H9 (cell line): ENCODE results near the gene ILDR2. TPM values are rescaled to one million over a fixed set of nuclear protein-coding genes. Genes with fewer than 3 reads are reported as not detected.

Experiments used
- DNase-seq: peaks from one replicate; pipeline ENCODE4 v3.0.0-alpha.2; 2017
- H2AFZ ChIP-seq: one replicate; pipeline ENCODE4 v1.6.1; 2013; ENCODE audit warnings: mild to moderate bottlenecking, low read length, control low read depth, moderate library complexity
- H2AK5ac ChIP-seq: 2 replicates; pipeline ENCODE4 v1.6.1; 2013; ENCODE audit warnings: low read length, control low read depth, mixed read lengths; ENCODE audit not compliant: insufficient read length
- H2BK120ac ChIP-seq: one replicate; pipeline ENCODE4 v1.6.1; 2013; ENCODE audit warnings: low read depth, mild to moderate bottlenecking, low read length, control low read depth, inconsistent platforms; ENCODE audit not compliant: poor library complexity, severe bottlenecking
- H2BK12ac ChIP-seq: 2 replicates; pipeline ENCODE4 v1.6.1; 2013; ENCODE audit warnings: low read length, control low read depth, mixed read lengths, low read depth; ENCODE audit not compliant: insufficient read length
- H2BK15ac ChIP-seq: 2 replicates; pipeline ENCODE4 v1.6.1; 2013; ENCODE audit warnings: low read depth, low read length, control low read depth
- H2BK20ac ChIP-seq: one replicate; pipeline ENCODE4 v1.6.1; 2013; ENCODE audit warnings: low read depth, mild to moderate bottlenecking, low read length, control low read depth, inconsistent platforms; ENCODE audit not compliant: poor library complexity, severe bottlenecking
- H2BK5ac ChIP-seq: 2 replicates; pipeline ENCODE4 v1.6.1; 2013; ENCODE audit warnings: low read length, control low read depth, mixed read lengths; ENCODE audit not compliant: insufficient read length
- H3K14ac ChIP-seq: 2 replicates; pipeline ENCODE4 v1.6.1; 2013; ENCODE audit warnings: low read length, control low read depth; ENCODE audit not compliant: insufficient read depth
- H3K18ac ChIP-seq: 2 replicates; pipeline ENCODE4 v1.6.1; 2013; ENCODE audit warnings: low read depth, mild to moderate bottlenecking, mixed read lengths, low read length, control low read depth; ENCODE audit not compliant: insufficient read length
- H3K23ac ChIP-seq: 2 replicates; pipeline ENCODE4 v1.6.1; 2013; ENCODE audit warnings: low read length, control low read depth, mixed read lengths, low read depth; ENCODE audit not compliant: insufficient read length
- H3K23me2 ChIP-seq: 2 replicates; pipeline ENCODE4 v1.6.1; 2013; ENCODE audit warnings: low read depth, mild to moderate bottlenecking, mixed read lengths, low read length, control low read depth; ENCODE audit not compliant: insufficient read length, poor library complexity, severe bottlenecking
- H3K27ac ChIP-seq: 2 replicates; pipeline ENCODE4 v1.5.1; 2013; ENCODE audit warnings: low read length, control low read depth, mixed read lengths, low read depth; ENCODE audit not compliant: insufficient read length
- H3K27me3 ChIP-seq: 2 replicates; pipeline ENCODE4 v1.6.1; 2013; ENCODE audit warnings: low read length, control low read depth, inconsistent platforms; ENCODE audit not compliant: insufficient read depth
- H3K4ac ChIP-seq: 2 replicates; pipeline ENCODE4 v1.6.1; 2013; ENCODE audit warnings: low read depth, mild to moderate bottlenecking, control low read depth, inconsistent platforms, low read length, moderate library complexity
- H3K4me1 ChIP-seq: 2 replicates; pipeline ENCODE4 v1.6.1; 2013; ENCODE audit warnings: low read length, control low read depth, inconsistent platforms; ENCODE audit not compliant: insufficient read depth
- H3K4me2 ChIP-seq: 2 replicates; pipeline ENCODE4 v1.6.1; 2013; ENCODE audit warnings: low read length, control low read depth, mixed read lengths; ENCODE audit not compliant: insufficient read length, insufficient read depth
- H3K56ac ChIP-seq: 2 replicates; pipeline ENCODE4 v1.6.1; 2013; ENCODE audit warnings: low read depth, mild to moderate bottlenecking, mixed read lengths, low read length, control low read depth; ENCODE audit not compliant: insufficient read length
- H3K79me1 ChIP-seq: 2 replicates; pipeline ENCODE4 v1.6.1; 2013; ENCODE audit warnings: low read depth, mild to moderate bottlenecking, moderate library complexity, low read length, control low read depth, inconsistent platforms; ENCODE audit not compliant: insufficient read depth, poor library complexity, severe bottlenecking
- H3K79me2 ChIP-seq: 2 replicates; pipeline ENCODE4 v1.6.1; 2013; ENCODE audit warnings: low read length, control low read depth, inconsistent platforms; ENCODE audit not compliant: insufficient read depth
- H3K9ac ChIP-seq: 2 replicates; pipeline ENCODE4 v1.6.1; 2013; ENCODE audit warnings: low read length, control low read depth, mixed read lengths; ENCODE audit not compliant: insufficient read length; ENCODE audit errors: extremely low read depth
- H3K9me3 ChIP-seq: one replicate; pipeline ENCODE4 v1.6.1; 2013; ENCODE audit warnings: low read depth, low read length, inconsistent platforms; ENCODE audit not compliant: control insufficient read depth
- H3T11ph ChIP-seq: one replicate; pipeline ENCODE4 v1.6.1; 2013; ENCODE audit warnings: mild to moderate bottlenecking, low read length, control low read depth, inconsistent platforms
- H4K20me1 ChIP-seq: one replicate; pipeline ENCODE4 v1.6.1; 2013; ENCODE audit not compliant: control insufficient read depth, insufficient read length, insufficient read depth
- H4K5ac ChIP-seq: 2 replicates; pipeline ENCODE4 v1.6.1; 2013; ENCODE audit warnings: low read depth, mild to moderate bottlenecking, mixed read lengths, low read length, control low read depth; ENCODE audit not compliant: insufficient read length
- H4K8ac ChIP-seq: replicated peaks from 2 replicates; pipeline ENCODE4 v1.6.1; 2013; ENCODE audit warnings: low read length, control low read depth, mixed read lengths, low read depth; ENCODE audit not compliant: insufficient read length
- H4K91ac ChIP-seq: 2 replicates; pipeline ENCODE4 v1.6.1; 2013; ENCODE audit warnings: low read depth, mild to moderate bottlenecking, moderate library complexity, mixed read lengths, low read length, control low read depth; ENCODE audit not compliant: insufficient read length
- H3K27ac Mint-ChIP-seq, 3 experiments: 2 replicates in 2 of 3; 3 replicates in 1 of 3; pipeline ENCODE4 v1.8.0; 2020 to 2021; ENCODE audit warnings: mixed read lengths in 3 of 3, mild to moderate bottlenecking in 1 of 3, moderate library complexity in 1 of 3
- H3K27me3 Mint-ChIP-seq: 2 replicates; pipeline ENCODE4 v1.8.0; 2021; ENCODE audit warnings: low read depth, mild to moderate bottlenecking, moderate library complexity, mixed read lengths
- H3K36me3 Mint-ChIP-seq, 3 experiments: 2 replicates in 2 of 3; 3 replicates in 1 of 3; pipeline ENCODE4 v1.8.0; 2020 to 2021; ENCODE audit warnings: low read depth in 3 of 3, mixed read lengths in 3 of 3; ENCODE audit not compliant: insufficient read depth in 1 of 3
- H3K4me1 Mint-ChIP-seq, 2 experiments: 2 replicates each; pipeline ENCODE4 v1.8.0; 2020; ENCODE audit warnings: mixed read lengths in 2 of 2
- H3K4me3 Mint-ChIP-seq, 2 experiments: 2 replicates in 1 of 2; 3 replicates in 1 of 2; pipeline ENCODE4 v1.8.0; 2020 to 2021; ENCODE audit warnings: mild to moderate bottlenecking in 2 of 2, mixed read lengths in 2 of 2, moderate library complexity in 1 of 2
- H3K9me3 Mint-ChIP-seq, 2 experiments: 2 replicates in 1 of 2; 3 replicates in 1 of 2; pipeline ENCODE4 v1.8.0; 2020; ENCODE audit warnings: mild to moderate bottlenecking in 2 of 2, mixed read lengths in 2 of 2, moderate library complexity in 1 of 2
- WGBS: extraction: QIAGEN DNeasy Blood & Tissue Kit; methylation state at CpG from one replicate; pipeline ENCODE4 v1.1.7; 2013; ENCODE audit warnings: missing lambda C conversion rate, low lambda C conversion rate, mixed read lengths; ENCODE audit not compliant: insufficient read length; ENCODE audit errors: extremely low coverage; 5-methylcytosine and 5-hydroxymethylcytosine counted together
- total RNA-seq: library from RNA; stranded (reverse); gene quantifications from 2 replicates; pipeline ENCODE4 v1.2.1, GENCODE V29; 2021
- TF ChIP-seq, protein P1 (sequence below): fragments of 200-600 bp; sonication (generic); conservative IDR thresholded peaks from 3 replicates; pipeline ENCODE4 v1.8.0; 2021; ENCODE audit warnings: antibody characterized with exemption, mild to moderate bottlenecking

The ILDR2 gene
- total RNA-seq, 1 experiment from 2014 or later, result 1.1 TPM

DNA sequence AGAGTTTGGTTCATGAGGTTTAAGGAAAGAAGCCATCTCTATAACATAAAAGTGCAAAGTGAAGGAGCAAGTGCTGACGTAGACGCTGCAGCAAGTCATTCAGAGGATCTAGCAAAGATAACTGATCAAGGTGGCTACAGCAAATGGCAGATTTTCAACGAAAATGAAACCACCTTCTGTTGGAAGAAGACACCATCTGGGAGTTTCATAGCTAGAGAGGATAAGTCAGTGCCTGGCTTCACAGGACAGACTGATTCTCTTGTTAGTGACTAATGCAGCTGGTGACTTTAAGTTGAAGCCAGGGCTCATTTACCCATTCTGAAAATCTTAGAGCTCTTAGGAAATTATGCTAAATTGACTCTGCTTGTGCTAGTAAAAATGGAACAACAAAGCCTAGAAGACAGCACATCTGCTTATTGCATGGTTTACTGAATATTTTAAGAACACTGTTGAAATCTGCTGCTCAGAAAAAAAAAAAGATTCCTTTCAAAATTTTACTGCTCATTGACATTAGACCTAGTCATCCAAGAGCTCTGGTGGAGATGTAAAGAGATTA is 24.2 kb upstream of the ILDR2 start:
- Histone ChIP-seq H3K79me2 (no peaks in the 10 kb centered on the region), H2BK15ac (no peak overlapping the region), H4K5ac (no peak overlapping the region), H3K23ac (no peak overlapping the region), H2BK20ac (no peak overlapping the region), H3K4me2 (no peak overlapping the region), H3K56ac (no peak overlapping the region), H2AK5ac (no peak overlapping the region), H3K23me2 (no peaks in the 10 kb centered on the region), H3K27me3 (no peaks in the 10 kb centered on the region), H2BK120ac (no peak overlapping the region), H3K18ac (no peak overlapping the region), H3T11ph (no peak overlapping the region), H3K79me1 (no peaks in the 10 kb centered on the region), H2BK5ac (no peak overlapping the region), H3K4me1 (no peaks in the 10 kb centered on the region), H4K20me1 (no peaks in the 10 kb centered on the region), H4K8ac (no peak overlapping the region), H3K27ac (no peak overlapping the region), H3K9ac (no peak overlapping the region), H2AFZ (no peak overlapping the region), H3K4ac (no peak overlapping the region), H4K91ac (no peak overlapping the region), H2BK12ac (no peak overlapping the region), H3K14ac (no peak overlapping the region), H3K9me3 (no peaks in the 10 kb centered on the region)
- Mint-ChIP-seq H3K36me3 (peaks cover 0 to 4% (median 1%) of the 10 kb centered on the region in 3 experiments; a peak in 3 of 7 replicates), H3K4me1 (peaks cover 6 to 7% of the 10 kb centered on the region in 2 experiments; a peak in 3 of 4 replicates), H3K27me3 (no peaks in the 10 kb centered on the region), H3K4me3 (no peak overlapping the region), H3K27ac (no peak overlapping the region), H3K9me3 (peaks cover 0 to 6% of the 10 kb centered on the region in 2 experiments; a peak in 2 of 5 replicates)
- no CpG with 5 or more reads among the region's 3 CpGs for WGBS
- TF ChIP-seq, protein P1, sequence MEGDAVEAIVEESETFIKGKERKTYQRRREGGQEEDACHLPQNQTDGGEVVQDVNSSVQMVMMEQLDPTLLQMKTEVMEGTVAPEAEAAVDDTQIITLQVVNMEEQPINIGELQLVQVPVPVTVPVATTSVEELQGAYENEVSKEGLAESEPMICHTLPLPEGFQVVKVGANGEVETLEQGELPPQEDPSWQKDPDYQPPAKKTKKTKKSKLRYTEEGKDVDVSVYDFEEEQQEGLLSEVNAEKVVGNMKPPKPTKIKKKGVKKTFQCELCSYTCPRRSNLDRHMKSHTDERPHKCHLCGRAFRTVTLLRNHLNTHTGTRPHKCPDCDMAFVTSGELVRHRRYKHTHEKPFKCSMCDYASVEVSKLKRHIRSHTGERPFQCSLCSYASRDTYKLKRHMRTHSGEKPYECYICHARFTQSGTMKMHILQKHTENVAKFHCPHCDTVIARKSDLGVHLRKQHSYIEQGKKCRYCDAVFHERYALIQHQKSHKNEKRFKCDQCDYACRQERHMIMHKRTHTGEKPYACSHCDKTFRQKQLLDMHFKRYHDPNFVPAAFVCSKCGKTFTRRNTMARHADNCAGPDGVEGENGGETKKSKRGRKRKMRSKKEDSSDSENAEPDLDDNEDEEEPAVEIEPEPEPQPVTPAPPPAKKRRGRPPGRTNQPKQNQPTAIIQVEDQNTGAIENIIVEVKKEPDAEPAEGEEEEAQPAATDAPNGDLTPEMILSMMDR, result no peak
- DNase-seq, result no peak
